K562 (cell line): ENCODE measurements around the gene IDUA. TPM values are rescaled to one million over a fixed set of nuclear protein-coding genes. Genes with fewer than 3 reads are reported as not detected.
A peak's percentile ranks its signal among the peaks of the same experiment; 100 is the strongest.

Experiments
- EWSR1 ChIP-seq: fragments of 450-650 bp; IDR thresholded peaks from 2 replicates; pipeline ENCODE4 v1.6.1; 2018; ENCODE audit warnings: borderline replicate concordance, mild to moderate bottlenecking, low read depth, moderate library complexity; ENCODE audit not compliant: partially characterized antibody
- MTA3 ChIP-seq: fragments of 450-650 bp; formaldehyde crosslinking; IDR thresholded peaks from 2 replicates; pipeline ENCODE4 v1.6.1; 2017; ENCODE audit warnings: mild to moderate bottlenecking, borderline replicate concordance
- NCOA6 ChIP-seq: fragments of 450-650 bp; IDR thresholded peaks from 2 replicates; pipeline ENCODE4 v1.6.1; 2017; ENCODE audit warnings: mild to moderate bottlenecking
- POLR3A ChIP-seq: IDR thresholded peaks from 2 replicates; pipeline ENCODE4 v1.6.1; 2011; ENCODE audit warnings: borderline replicate concordance, mild to moderate bottlenecking, moderate library complexity; ENCODE audit not compliant: insufficient read length, insufficient read depth; ENCODE audit errors: extremely low read depth
- RFX1 ChIP-seq: fragments of 450-650 bp; IDR thresholded peaks from 2 replicates; pipeline ENCODE4 v1.6.1; 2016; ENCODE audit warnings: mild to moderate bottlenecking, moderate library complexity
- SRSF1 ChIP-seq: fragments of 200-400 bp; formaldehyde crosslinking; IDR thresholded peaks from 2 replicates; pipeline ENCODE4 v1.6.1; 2017; ENCODE audit warnings: mild to moderate bottlenecking, low read depth, low read length, moderate library complexity
- TEAD1 ChIP-seq, 2 experiments: fragments of 450-650 bp in 1 of 2; sonication (generic) in 1 of 2; formaldehyde crosslinking; IDR thresholded peaks; 2 replicates each; pipeline versions ENCODE4 v1.4.0 to v1.8.0; 2020 to 2022; ENCODE audit warnings: mild to moderate bottlenecking in 2 of 2, missing genetic modification reagents in 1 of 2
- THAP12 ChIP-seq: fragments of 250-450 bp; sonication (Bioruptor Pico); IDR thresholded peaks from 2 replicates; pipeline ENCODE4 v1.9.0; 2021; ENCODE audit warnings: mild to moderate bottlenecking, inconsistent platforms
- TRIM24 ChIP-seq, 2 experiments: fragments of 450-650 bp; IDR thresholded peaks; 2 replicates each; pipeline ENCODE4 v1.6.1; 2016
- ZNF395 ChIP-seq: fragments of 200-800 bp; sonication (Bioruptor generic); IDR thresholded peaks from 2 replicates; pipeline ENCODE4 v1.6.1; 2017; ENCODE audit warnings: missing genetic modification characterization, missing compliant biosample characterization
- ZNF668 ChIP-seq: fragments of 250-450 bp; sonication (Bioruptor Pico); IDR thresholded peaks from 2 replicates; pipeline ENCODE4 v1.8.0; 2022; ENCODE audit warnings: mild to moderate bottlenecking, inconsistent platforms
- polyA plus RNA-seq, 8 experiments: library from polyadenylated mRNA; depleted of rRNA in 4 of 8; stranded (reverse) in 5 of 8; unstranded in 3 of 8; fragments of >200 nt; fragmentation: Nextera tagmentation in 2 of 8; fragmentation: Illumina TruSeq in 1 of 8; extraction: Ambion mirVana in 2 of 8; extraction: Trizol in 1 of 8; gene quantifications; 2 replicates each; pipeline versions ENCODE4 v1.2.1 to v1.2.3, GENCODE V29; 2011 to 2014; ENCODE audit warnings: inconsistent platforms in 1 of 8, missing spikeins in 1 of 8
- total RNA-seq, 7 experiments: library from RNA; depleted of rRNA in 6 of 7; stranded (reverse); fragments of >200 nt in 6 of 7; fragmentation: Illumina TruSeq in 2 of 7; extraction: Trizol in 2 of 7; gene quantifications; 2 replicates each; pipeline versions ENCODE4 v1.2.1 to v1.2.3, GENCODE V29; 2011 to 2021; ENCODE audit warnings: low replicate concordance in 1 of 7
- TF ChIP-seq, protein P1 (sequence below): fragments of 250-450 bp; sonication (Bioruptor Pico); IDR thresholded peaks from 2 replicates; pipeline ENCODE4 v1.8.0; 2022; ENCODE audit warnings: moderate library complexity, mild to moderate bottlenecking, inconsistent platforms
- TF ChIP-seq, protein P2 (sequence below): fragments of 250-450 bp; sonication (Bioruptor Pico); IDR thresholded peaks from 2 replicates; pipeline ENCODE4 v1.8.0; 2021; ENCODE audit warnings: borderline replicate concordance, mild to moderate bottlenecking, moderate library complexity; ENCODE audit not compliant: poor library complexity, severe bottlenecking
- TF ChIP-seq, protein P3 (sequence below): fragments of 250-450 bp; sonication (Bioruptor Pico); IDR thresholded peaks from 2 replicates; pipeline ENCODE4 v1.8.0; 2021; ENCODE audit warnings: moderate library complexity, mild to moderate bottlenecking, inconsistent platforms
- TF ChIP-seq, protein P4 (sequence below): fragments of 450-650 bp; formaldehyde crosslinking; IDR thresholded peaks from 2 replicates; pipeline ENCODE4 v1.4.0; 2020; ENCODE audit warnings: mild to moderate bottlenecking
- TF ChIP-seq, protein P5 (sequence below): sonication (generic); formaldehyde crosslinking; IDR thresholded peaks from 2 replicates; pipeline ENCODE4 v1.8.0; 2022; ENCODE audit warnings: mild to moderate bottlenecking, missing genetic modification reagents

The IDUA gene
- total and polyA plus RNA-seq, 9 of the 15 experiments (the other 6 are each of a cell fraction or from before 2014, with no cell fraction given), result 0.04 to 16.1 (median 1.2) TPM

DNA sequence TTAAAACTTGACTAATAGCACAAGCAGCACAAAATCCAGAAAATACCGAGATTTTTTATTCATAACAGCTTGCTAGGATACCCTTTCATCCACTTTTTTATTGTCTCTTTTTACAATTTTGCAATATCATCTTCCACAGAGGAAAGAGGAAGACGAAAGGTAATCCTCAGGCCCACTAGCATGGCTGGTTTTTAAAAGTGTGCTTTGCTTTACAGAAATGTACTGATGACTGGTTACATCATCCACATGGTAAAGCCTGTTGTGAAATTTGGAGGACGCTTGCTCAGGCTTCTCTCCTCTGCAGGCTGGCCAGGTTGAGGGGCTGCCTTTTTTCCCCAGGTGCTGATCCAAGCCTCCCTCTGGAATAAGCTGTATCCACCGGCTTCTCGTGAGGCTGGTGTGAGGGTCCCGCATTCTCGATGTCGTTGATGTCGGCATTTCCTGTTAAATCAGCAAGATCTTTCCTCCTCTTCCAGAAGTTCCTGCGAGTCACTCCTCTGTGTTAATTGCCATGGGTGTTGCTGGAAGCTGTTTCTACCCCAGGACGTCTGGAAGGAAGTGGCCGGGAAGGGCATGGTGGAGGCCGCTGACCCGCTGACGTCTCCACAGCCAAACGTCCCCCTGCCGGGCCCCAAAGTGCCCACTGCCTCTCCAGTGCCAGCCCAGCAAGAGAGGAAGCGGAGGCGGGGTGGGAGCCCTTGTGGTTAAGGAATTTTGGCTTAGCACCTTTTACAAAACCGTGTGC is 7.7 kb upstream of the IDUA start (continued):
- TF ChIP-seq THAP12 (no peak), NCOA6 (no peak), ZNF668 (CRISPR knock-in tag) (no peak), EWSR1 (no peak), TEAD1 (CRISPR knock-in tag; IDR thresholded peaks at IDR 0.05) (no peak), SRSF1 (no peak), MTA3 (peak; percentile 50; the same call in 1 of the 2 replicates), TRIM24 (IDR thresholded peaks at IDR 0.05) (peak in 1 of 2 experiments; percentile 23; a peak in 1 of 4 replicates), RFX1 (no peak), POLR3A (no peak), ZNF395 (peak; percentile 66; the same call in 1 of the 2 replicates)
- TF ChIP-seq, protein P1, sequence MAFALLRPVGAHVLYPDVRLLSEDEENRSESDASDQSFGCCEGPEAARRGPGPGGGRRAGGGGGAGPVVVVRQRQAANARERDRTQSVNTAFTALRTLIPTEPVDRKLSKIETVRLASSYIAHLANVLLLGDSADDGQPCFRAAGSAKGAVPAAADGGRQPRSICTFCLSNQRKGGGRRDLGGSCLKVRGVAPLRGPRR (CRISPR knock-in tag), result no peak
- TF ChIP-seq, protein P2, sequence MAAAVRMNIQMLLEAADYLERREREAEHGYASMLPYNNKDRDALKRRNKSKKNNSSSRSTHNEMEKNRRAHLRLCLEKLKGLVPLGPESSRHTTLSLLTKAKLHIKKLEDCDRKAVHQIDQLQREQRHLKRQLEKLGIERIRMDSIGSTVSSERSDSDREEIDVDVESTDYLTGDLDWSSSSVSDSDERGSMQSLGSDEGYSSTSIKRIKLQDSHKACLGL, result no peak
- TF ChIP-seq, protein P3, sequence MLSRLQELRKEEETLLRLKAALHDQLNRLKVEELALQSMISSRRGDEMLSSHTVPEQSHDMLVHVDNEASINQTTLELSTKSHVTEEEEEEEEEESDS (CRISPR knock-in tag), result no peak
- TF ChIP-seq, protein P4, sequence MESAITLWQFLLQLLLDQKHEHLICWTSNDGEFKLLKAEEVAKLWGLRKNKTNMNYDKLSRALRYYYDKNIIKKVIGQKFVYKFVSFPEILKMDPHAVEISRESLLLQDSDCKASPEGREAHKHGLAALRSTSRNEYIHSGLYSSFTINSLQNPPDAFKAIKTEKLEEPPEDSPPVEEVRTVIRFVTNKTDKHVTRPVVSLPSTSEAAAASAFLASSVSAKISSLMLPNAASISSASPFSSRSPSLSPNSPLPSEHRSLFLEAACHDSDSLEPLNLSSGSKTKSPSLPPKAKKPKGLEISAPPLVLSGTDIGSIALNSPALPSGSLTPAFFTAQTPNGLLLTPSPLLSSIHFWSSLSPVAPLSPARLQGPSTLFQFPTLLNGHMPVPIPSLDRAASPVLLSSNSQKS (CRISPR knock-in tag), result no peak
- TF ChIP-seq, protein P5, sequence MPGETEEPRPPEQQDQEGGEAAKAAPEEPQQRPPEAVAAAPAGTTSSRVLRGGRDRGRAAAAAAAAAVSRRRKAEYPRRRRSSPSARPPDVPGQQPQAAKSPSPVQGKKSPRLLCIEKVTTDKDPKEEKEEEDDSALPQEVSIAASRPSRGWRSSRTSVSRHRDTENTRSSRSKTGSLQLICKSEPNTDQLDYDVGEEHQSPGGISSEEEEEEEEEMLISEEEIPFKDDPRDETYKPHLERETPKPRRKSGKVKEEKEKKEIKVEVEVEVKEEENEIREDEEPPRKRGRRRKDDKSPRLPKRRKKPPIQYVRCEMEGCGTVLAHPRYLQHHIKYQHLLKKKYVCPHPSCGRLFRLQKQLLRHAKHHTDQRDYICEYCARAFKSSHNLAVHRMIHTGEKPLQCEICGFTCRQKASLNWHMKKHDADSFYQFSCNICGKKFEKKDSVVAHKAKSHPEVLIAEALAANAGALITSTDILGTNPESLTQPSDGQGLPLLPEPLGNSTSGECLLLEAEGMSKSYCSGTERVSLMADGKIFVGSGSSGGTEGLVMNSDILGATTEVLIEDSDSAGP (CRISPR knock-in tag), result no peak
